K562 (cell line): ENCODE data around the gene MAP2K6. TPM values are rescaled to one million over a fixed set of nuclear protein-coding genes. Genes with fewer than 3 reads are reported as not detected.

Source experiments
- ATAC-seq: fragments of 200-7000 bp; cut with Tn5 transposase; 3 replicates; pipeline ENCODE4 v1.9.1; 2020; ENCODE audit warnings: moderate library complexity
- BruUV-seq: library from RNA; stranded (reverse); fragments of 400-500 nt; replicated peaks from 2 replicates; lab custom pipeline; 2021; lab: Mats Ljungman, UMichigan
- CTCF ChIA-PET: fragments of 300-600 bp; formaldehyde crosslinking; extraction: SDS; loops from one replicate; lab custom pipeline; 2021; ENCODE audit warnings: low intra/inter-chr PET ratio; lab: Yijun Ruan, JAX
- POLR2A ChIA-PET: fragments of 300-600, 350-650 bp; sonication (Branson Sonifier 250); formaldehyde crosslinking; extraction: SDS; loops from one replicate; lab custom pipeline; 2021; ENCODE audit warnings: antibody characterized with exemption, inconsistent platforms; lab: Yijun Ruan, JAX
- DNase-seq, 4 experiments: peaks; one replicate each; pipeline versions ENCODE4 v3.0.0 to v3.0.0-alpha.2; 2011 to 2018; ENCODE audit warnings: low spot score in 3 of 4, mixed read lengths in 3 of 4; ENCODE audit errors: extremely low read depth in 1 of 4
- FAIRE-seq: peaks from 2 replicates; lab custom pipeline; 2011; peaks lifted over from hg19 to GRCh38; lab: Jason Lieb, UNC
- H2AFZ ChIP-seq: 2 replicates; pipeline ENCODE4 v1.6.0; 2011; ENCODE audit warnings: low read depth, low read length, control low read depth, inconsistent platforms
- H3K27ac ChIP-seq: fragments of 200-600 bp; 3 replicates; pipeline ENCODE4 v1.8.0; 2011; ENCODE audit warnings: low read depth, mild to moderate bottlenecking, control low read depth, inconsistent platforms, low read length, moderate library complexity, mixed read lengths; ENCODE audit errors: extremely low read depth
- H3K27me3 ChIP-seq, 2 experiments: fragments of 300-600 bp in 1 of 2; 2 replicates in 1 of 2; 3 replicates in 1 of 2; pipeline versions ENCODE4 v1.6.0 to v1.8.0; 2011; ENCODE audit warnings: inconsistent platforms in 2 of 2, low read length in 2 of 2, mild to moderate bottlenecking in 1 of 2, mixed read lengths in 1 of 2, moderate library complexity in 1 of 2; ENCODE audit not compliant: control insufficient read depth in 2 of 2, insufficient read depth in 2 of 2
- H3K36me3 ChIP-seq: fragments of 300-600 bp; 3 replicates; pipeline ENCODE4 v1.8.0; 2011; ENCODE audit warnings: mild to moderate bottlenecking, low read length, inconsistent platforms; ENCODE audit not compliant: control insufficient read depth, insufficient read depth
- H3K4me1 ChIP-seq, 2 experiments: fragments of 200-600 bp in 1 of 2; replicated peaks in 1 of 2; 2 replicates in 1 of 2; 3 replicates in 1 of 2; pipeline versions ENCODE4 v1.5.1 to v1.8.0; 2011; ENCODE audit warnings: inconsistent platforms in 2 of 2, low read length in 2 of 2, mild to moderate bottlenecking in 1 of 2, mixed read lengths in 1 of 2, moderate library complexity in 1 of 2; ENCODE audit not compliant: control insufficient read depth in 2 of 2, insufficient read depth in 2 of 2
- H3K4me2 ChIP-seq: 2 replicates; pipeline ENCODE4 v1.6.1; 2011; ENCODE audit warnings: low read length, control low read depth, inconsistent platforms, mixed read lengths; ENCODE audit not compliant: insufficient read depth
- H3K4me3 ChIP-seq: fragments of 200-600 bp; sonication (generic), shearing (Covaris generic); 2 replicates; pipeline ENCODE4 v1.5.1; 2016; ENCODE audit warnings: control low read depth, inconsistent platforms
- H3K79me2 ChIP-seq: fragments of 200-600 bp; 3 replicates; pipeline ENCODE4 v1.8.0; 2011; ENCODE audit warnings: low read length, inconsistent platforms; ENCODE audit not compliant: control insufficient read depth, insufficient read depth
- H3K9ac ChIP-seq, 2 experiments: 2 replicates each; pipeline versions ENCODE4 v1.6.0 to v1.6.1; 2011; ENCODE audit warnings: low read depth in 2 of 2, low read length in 2 of 2, control low read depth in 1 of 2, inconsistent platforms in 1 of 2, mild to moderate bottlenecking in 1 of 2, mixed read lengths in 1 of 2; ENCODE audit not compliant: insufficient read depth in 1 of 2
- H3K9me1 ChIP-seq: one replicate; pipeline ENCODE4 v1.6.0; 2011; ENCODE audit warnings: inconsistent platforms, mild to moderate bottlenecking, low read length, moderate library complexity; ENCODE audit not compliant: control insufficient read depth, insufficient read depth
- H3K9me3 ChIP-seq: replicated peaks from 2 replicates; pipeline ENCODE4 v1.5.1; 2011; ENCODE audit warnings: low read depth, low read length, inconsistent platforms; ENCODE audit not compliant: control insufficient read depth, insufficient read depth
- H4K20me1 ChIP-seq: replicated peaks from 2 replicates; pipeline ENCODE4 v1.6.1; 2011; ENCODE audit warnings: low read length, inconsistent platforms, mixed read lengths; ENCODE audit not compliant: control insufficient read depth, insufficient read depth
- CBFA2T2 ChIP-seq: fragments of 450-650 bp; conservative IDR thresholded peaks from 2 replicates; pipeline ENCODE4 v1.6.1; 2017; ENCODE audit warnings: mild to moderate bottlenecking
- ETV1 ChIP-seq: fragments of 450-650 bp; conservative IDR thresholded peaks from 2 replicates; pipeline ENCODE4 v1.6.1; 2016; ENCODE audit warnings: missing genetic modification characterization, control low read depth, low read depth, missing compliant biosample characterization
- HMG20A ChIP-seq: fragments of 450-650 bp; formaldehyde crosslinking; conservative IDR thresholded peaks from 2 replicates; pipeline ENCODE4 v1.4.0; 2020; ENCODE audit warnings: mild to moderate bottlenecking, mixed read lengths
- IFI16 ChIP-seq: fragments of 250-450 bp; sonication (Bioruptor Pico); IDR thresholded peaks from 2 replicates; pipeline ENCODE4 v2.1.2; 2022; ENCODE audit warnings: mild to moderate bottlenecking, inconsistent platforms
- MAFK ChIP-seq: IDR thresholded peaks from 2 replicates; pipeline ENCODE4 v1.6.1; 2011; ENCODE audit warnings: low read length, improper control_type of control experiment
- NFATC3 ChIP-seq: fragments of 450-650 bp; IDR thresholded peaks from 2 replicates; pipeline ENCODE4 v1.6.1; 2017; ENCODE audit warnings: mild to moderate bottlenecking
- POLR3A ChIP-seq: IDR thresholded peaks from 2 replicates; pipeline ENCODE4 v1.6.1; 2011; ENCODE audit warnings: borderline replicate concordance, mild to moderate bottlenecking, moderate library complexity; ENCODE audit not compliant: insufficient read length, insufficient read depth; ENCODE audit errors: extremely low read depth
- SMARCA5 ChIP-seq: fragments of 450-650 bp; IDR thresholded peaks from 2 replicates; pipeline ENCODE4 v1.6.1; 2016
- ZC3H11A ChIP-seq: IDR thresholded peaks from 2 replicates; pipeline ENCODE4 v1.6.1; 2012; ENCODE audit warnings: low read depth, low read length, improper control_type of control experiment
- ZNF436 ChIP-seq: fragments of 250-450, 450-650 bp; sonication (Bioruptor Pico); formaldehyde crosslinking; IDR thresholded peaks from 2 replicates; pipeline ENCODE4 v1.7.0; 2020; ENCODE audit warnings: mild to moderate bottlenecking
- WGBS: fragments of 100-300 bp; shearing (Covaris generic); methylation state at CpG from one replicate; pipeline ENCODE4 v1.1.6; 2016; ENCODE audit warnings: low coverage, mixed read lengths; ENCODE audit not compliant: insufficient coverage; ENCODE audit errors: missing lambda C conversion rate; 5-methylcytosine and 5-hydroxymethylcytosine counted together
- in situ Hi-C: fragments of 300-500 bp; cut with MboI; formaldehyde crosslinking; loops from 4 replicates; pipeline ENCODE4 v1.15.0; 2018; ENCODE audit warnings: inconsistent platforms, mixed read lengths
- intact Hi-C: fragments of 100-400 bp; cut with micrococcal nuclease; formaldehyde crosslinking; loops from 2 replicates; pipeline ENCODE4 v1.14.2; 2022
- polyA plus RNA-seq, 8 experiments: library from polyadenylated mRNA; depleted of rRNA in 4 of 8; stranded (reverse) in 5 of 8; unstranded in 3 of 8; fragments of >200 nt; fragmentation: Nextera tagmentation in 2 of 8; fragmentation: Illumina TruSeq in 1 of 8; extraction: Ambion mirVana in 2 of 8; extraction: Trizol in 1 of 8; gene quantifications; 2 replicates each; pipeline versions ENCODE4 v1.2.1 to v1.2.3, GENCODE V29; 2011 to 2014; ENCODE audit warnings: inconsistent platforms in 1 of 8, missing spikeins in 1 of 8
- total RNA-seq, 7 experiments: library from RNA; depleted of rRNA in 6 of 7; stranded (reverse); fragments of >200 nt in 6 of 7; fragmentation: Illumina TruSeq in 2 of 7; extraction: Trizol in 2 of 7; gene quantifications; 2 replicates each; pipeline versions ENCODE4 v1.2.1 to v1.2.3, GENCODE V29; 2011 to 2021; ENCODE audit warnings: low replicate concordance in 1 of 7
- TF ChIP-seq, protein P1 (sequence below), 3 experiments: IDR thresholded peaks in 2 of 3; conservative IDR thresholded peaks in 1 of 3; 2 replicates each; pipeline ENCODE4 v1.5.1; 2011 to 2012; ENCODE audit warnings: low read length in 3 of 3, mild to moderate bottlenecking in 3 of 3, control low read depth in 2 of 3, improper control_type of control experiment in 1 of 3, inconsistent platforms in 1 of 3, low read depth in 1 of 3, mixed read lengths in 1 of 3, moderate library complexity in 1 of 3; ENCODE audit not compliant: insufficient read depth in 2 of 3

The MAP2K6 gene
- total and polyA plus RNA-seq, 9 of the 15 experiments (the other 6 are each of a cell fraction or from before 2014, with no cell fraction given) = 0.07 to 0.13 TPM; not detected in 7

DNA sequence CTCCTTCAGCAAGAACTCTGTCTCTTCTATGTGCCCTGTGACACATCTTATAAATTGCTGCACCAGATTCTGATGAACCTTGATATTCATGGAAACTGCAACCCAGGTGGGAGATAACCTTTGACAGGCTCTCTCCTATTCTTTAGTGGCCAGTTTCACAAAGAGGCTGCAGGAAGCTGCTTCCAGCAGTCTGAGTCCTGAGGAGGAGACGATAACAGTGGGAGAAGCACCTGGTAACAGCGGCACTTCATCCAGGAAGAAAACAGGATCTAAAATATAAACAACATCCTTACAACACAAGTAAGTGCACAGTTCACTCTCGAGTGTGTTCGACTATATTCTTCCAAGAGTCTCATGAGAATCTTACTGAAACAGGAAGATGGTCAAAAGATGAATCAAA is 180.1 kb downstream of the MAP2K6 start:
- intact Hi-C loops = no loop called here
- ChIA-PET POLR2A (no interaction called here), CTCF (no interaction called here)
- WGBS = 0% methylated on average over 4 of the region's 4 CpGs
- no peaks in the 10 kb centered on the region for H4K20me1 ChIP-seq
- in situ Hi-C loops = no loop called here
- H3K36me3 ChIP-seq = no peaks in the 10 kb centered on the region
- TF ChIP-seq CBFA2T2 (no peak), ZC3H11A (no peak), SMARCA5 (no peak), POLR3A (no peak), ETV1 (tag) (no peak), IFI16 (CRISPR knock-in tag) (no peak), NFATC3 (no peak), MAFK (no peak), HMG20A (CRISPR knock-in tag) (no peak), ZNF436 (no peak)
- TF ChIP-seq, protein P1, sequence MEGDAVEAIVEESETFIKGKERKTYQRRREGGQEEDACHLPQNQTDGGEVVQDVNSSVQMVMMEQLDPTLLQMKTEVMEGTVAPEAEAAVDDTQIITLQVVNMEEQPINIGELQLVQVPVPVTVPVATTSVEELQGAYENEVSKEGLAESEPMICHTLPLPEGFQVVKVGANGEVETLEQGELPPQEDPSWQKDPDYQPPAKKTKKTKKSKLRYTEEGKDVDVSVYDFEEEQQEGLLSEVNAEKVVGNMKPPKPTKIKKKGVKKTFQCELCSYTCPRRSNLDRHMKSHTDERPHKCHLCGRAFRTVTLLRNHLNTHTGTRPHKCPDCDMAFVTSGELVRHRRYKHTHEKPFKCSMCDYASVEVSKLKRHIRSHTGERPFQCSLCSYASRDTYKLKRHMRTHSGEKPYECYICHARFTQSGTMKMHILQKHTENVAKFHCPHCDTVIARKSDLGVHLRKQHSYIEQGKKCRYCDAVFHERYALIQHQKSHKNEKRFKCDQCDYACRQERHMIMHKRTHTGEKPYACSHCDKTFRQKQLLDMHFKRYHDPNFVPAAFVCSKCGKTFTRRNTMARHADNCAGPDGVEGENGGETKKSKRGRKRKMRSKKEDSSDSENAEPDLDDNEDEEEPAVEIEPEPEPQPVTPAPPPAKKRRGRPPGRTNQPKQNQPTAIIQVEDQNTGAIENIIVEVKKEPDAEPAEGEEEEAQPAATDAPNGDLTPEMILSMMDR (IDR thresholded peaks at IDR 0.05 in 2 of 3, conservative IDR thresholded peaks at IDR 0.05 in 1 of 3; ENCODE audit: insufficient read depth in 2 of 3, low read depth in 1 of 3, low read length in 3 of 3) = no peak
- H3K9me1 ChIP-seq = no peaks in the 10 kb centered on the region
- no peak for DNase-seq
- no peak overlapping the region for H3K9ac ChIP-seq
- no peak overlapping the region for H3K4me3 ChIP-seq
- no peak overlapping the region for H2AFZ ChIP-seq
- no peak for ATAC-seq
- no peaks in the 10 kb centered on the region for H3K4me1 ChIP-seq
- no peak overlapping the region for H3K4me2 ChIP-seq
- no peaks in the 10 kb centered on the region for H3K27me3 ChIP-seq
- FAIRE-seq = no peak
- no peaks in the 10 kb centered on the region for H3K79me2 ChIP-seq
- no peak overlapping the region for H3K27ac ChIP-seq
- no peaks in the 10 kb centered on the region for H3K9me3 ChIP-seq
- no TSS peak for BruUV-seq
